Liver (tissue), 3 donors: Measurements from ENCODE around the gene PGBD5.

ENCODE experiments used
- EGR1 ChIP-seq, 2 donors: IDR thresholded peaks; 2 replicates each; pipeline ENCODE4 v1.6.1; 2016 to 2018; ENCODE audit warnings: antibody characterized with exemption in 2 of 2, low read depth in 2 of 2
- FOXA1 ChIP-seq: IDR thresholded peaks from 2 replicates; pipeline ENCODE4 v1.6.1; 2016; ENCODE audit warnings: antibody characterized with exemption
- GABPA ChIP-seq, 2 donors: IDR thresholded peaks in 1 of 2; conservative IDR thresholded peaks in 1 of 2; 2 replicates each; pipeline ENCODE4 v1.6.1; 2016; ENCODE audit warnings: antibody characterized with exemption in 2 of 2, mild to moderate bottlenecking in 1 of 2, moderate library complexity in 1 of 2
- JUND ChIP-seq, 2 donors: IDR thresholded peaks; 2 replicates each; pipeline ENCODE4 v1.6.1; 2016; ENCODE audit warnings: antibody characterized with exemption in 2 of 2
- NR2F2 ChIP-seq: IDR thresholded peaks from 2 replicates; pipeline ENCODE4 v1.6.1; 2016; ENCODE audit warnings: antibody characterized with exemption
- RAD21 ChIP-seq, 2 donors: IDR thresholded peaks; 2 replicates each; pipeline ENCODE4 v1.6.1; 2016; ENCODE audit warnings: antibody characterized with exemption in 2 of 2, mild to moderate bottlenecking in 2 of 2
- REST ChIP-seq: IDR thresholded peaks from 2 replicates; pipeline ENCODE4 v1.6.1; 2016; ENCODE audit warnings: antibody characterized with exemption, mild to moderate bottlenecking
- RXRA ChIP-seq, 2 donors: IDR thresholded peaks; 2 replicates each; pipeline ENCODE4 v1.6.1; 2017 to 2018; ENCODE audit warnings: antibody characterized with exemption in 2 of 2, mild to moderate bottlenecking in 1 of 2
- TAF1 ChIP-seq: conservative IDR thresholded peaks from 2 replicates; pipeline ENCODE4 v1.6.1; 2016; ENCODE audit warnings: antibody characterized with exemption, mild to moderate bottlenecking
- YY1 ChIP-seq: IDR thresholded peaks from 2 replicates; pipeline ENCODE4 v1.6.1; 2016; ENCODE audit warnings: antibody characterized with exemption, mild to moderate bottlenecking
- TF ChIP-seq, protein P1 (sequence below): fragments of 150-350 bp; IDR thresholded peaks from 2 replicates; pipeline ENCODE4 v1.5.1; 2017; ENCODE audit warnings: improper control_type of control experiment, low read depth, low read length; ENCODE audit not compliant: missing input control
- TF ChIP-seq, protein P2 (sequence below): IDR thresholded peaks from 2 replicates; pipeline ENCODE4 v1.6.1; 2016; ENCODE audit warnings: antibody characterized with exemption
- TF ChIP-seq, protein P3 (sequence below): IDR thresholded peaks from 2 replicates; pipeline ENCODE4 v1.6.1; 2016; ENCODE audit warnings: antibody characterized with exemption
- donor health status: healthy.
- donor health status: healthy.

DNA sequence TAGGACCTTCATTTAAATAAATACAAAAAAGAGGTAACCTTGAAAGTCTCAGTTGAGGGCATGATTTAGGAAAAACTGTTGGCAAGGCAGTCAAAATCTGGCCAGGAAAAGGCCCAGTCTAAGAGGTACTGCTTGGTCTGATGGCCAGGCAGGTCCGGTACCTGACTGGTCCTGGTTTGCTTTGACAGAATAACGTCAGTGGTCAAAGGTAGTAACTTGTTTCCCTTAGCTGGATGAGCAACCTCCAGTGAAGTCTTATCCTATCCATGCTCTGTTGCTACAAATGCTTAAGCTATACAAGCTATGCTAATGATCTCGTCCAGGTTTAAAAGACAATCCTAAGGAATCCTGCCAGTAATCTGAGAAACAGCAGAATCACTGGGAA, 85.0 kb downstream of the PGBD5 start:
- no peak for TF ChIP-seq REST
- TF ChIP-seq, protein P1, sequence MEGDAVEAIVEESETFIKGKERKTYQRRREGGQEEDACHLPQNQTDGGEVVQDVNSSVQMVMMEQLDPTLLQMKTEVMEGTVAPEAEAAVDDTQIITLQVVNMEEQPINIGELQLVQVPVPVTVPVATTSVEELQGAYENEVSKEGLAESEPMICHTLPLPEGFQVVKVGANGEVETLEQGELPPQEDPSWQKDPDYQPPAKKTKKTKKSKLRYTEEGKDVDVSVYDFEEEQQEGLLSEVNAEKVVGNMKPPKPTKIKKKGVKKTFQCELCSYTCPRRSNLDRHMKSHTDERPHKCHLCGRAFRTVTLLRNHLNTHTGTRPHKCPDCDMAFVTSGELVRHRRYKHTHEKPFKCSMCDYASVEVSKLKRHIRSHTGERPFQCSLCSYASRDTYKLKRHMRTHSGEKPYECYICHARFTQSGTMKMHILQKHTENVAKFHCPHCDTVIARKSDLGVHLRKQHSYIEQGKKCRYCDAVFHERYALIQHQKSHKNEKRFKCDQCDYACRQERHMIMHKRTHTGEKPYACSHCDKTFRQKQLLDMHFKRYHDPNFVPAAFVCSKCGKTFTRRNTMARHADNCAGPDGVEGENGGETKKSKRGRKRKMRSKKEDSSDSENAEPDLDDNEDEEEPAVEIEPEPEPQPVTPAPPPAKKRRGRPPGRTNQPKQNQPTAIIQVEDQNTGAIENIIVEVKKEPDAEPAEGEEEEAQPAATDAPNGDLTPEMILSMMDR, result no peak
- no peak for TF ChIP-seq JUND (IDR thresholded peaks at IDR 0.05)
- TF ChIP-seq TAF1, result no peak
- TF ChIP-seq NR2F2, result no peak
- no peak for TF ChIP-seq RAD21 (IDR thresholded peaks at IDR 0.05)
- TF ChIP-seq, protein P2, sequence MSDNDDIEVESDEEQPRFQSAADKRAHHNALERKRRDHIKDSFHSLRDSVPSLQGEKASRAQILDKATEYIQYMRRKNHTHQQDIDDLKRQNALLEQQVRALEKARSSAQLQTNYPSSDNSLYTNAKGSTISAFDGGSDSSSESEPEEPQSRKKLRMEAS, result no peak
- no peak for TF ChIP-seq YY1
- no peak for TF ChIP-seq EGR1 (IDR thresholded peaks at IDR 0.05; ENCODE audit: low read depth in 2 of 2)
- TF ChIP-seq GABPA (IDR thresholded peaks at IDR 0.05 in 1 of 2, conservative IDR thresholded peaks at IDR 0.05 in 1 of 2), result no peak
- no peak for TF ChIP-seq RXRA (IDR thresholded peaks at IDR 0.05)
- TF ChIP-seq, protein P3, sequence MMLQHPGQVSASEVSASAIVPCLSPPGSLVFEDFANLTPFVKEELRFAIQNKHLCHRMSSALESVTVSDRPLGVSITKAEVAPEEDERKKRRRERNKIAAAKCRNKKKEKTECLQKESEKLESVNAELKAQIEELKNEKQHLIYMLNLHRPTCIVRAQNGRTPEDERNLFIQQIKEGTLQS, result no peak
- no peak for TF ChIP-seq FOXA1
